DMS79 treated with DMSO at 0.1 percent for 48 hours (cell line): ENCODE measurements around the gene SHROOM2.
"Not testable (repeated sequence)": the region's sequence is repeated elsewhere in the genome, so short reads cannot be mapped to it uniquely, and the experiment has no call there.

Experiments used
- DNase-seq: peaks from one replicate; lab custom pipeline; 2025; lab: John Stamatoyannopoulos, UW

The SHROOM2 gene

DNA sequence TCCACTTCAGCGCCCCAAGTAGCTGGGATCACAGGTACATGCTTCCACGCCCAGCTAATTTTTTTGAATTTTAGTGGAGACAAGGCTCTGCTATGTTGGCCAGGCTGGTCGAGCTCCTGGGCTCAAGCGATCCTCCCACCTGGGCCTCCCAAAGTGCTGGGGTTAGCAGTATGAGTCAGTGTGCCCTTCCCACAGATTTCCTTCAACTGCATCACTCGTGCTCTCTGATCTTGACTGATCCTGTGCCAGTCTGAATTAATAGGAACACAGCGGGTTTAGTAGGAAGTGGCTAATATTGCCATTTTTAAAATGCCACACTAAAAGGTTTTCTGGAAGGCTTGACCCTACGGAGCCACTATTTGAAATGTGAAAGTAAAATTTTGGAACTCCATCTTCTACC is 4.3 kb upstream of the SHROOM2 start:
- no peak for DNase-seq

DNA sequence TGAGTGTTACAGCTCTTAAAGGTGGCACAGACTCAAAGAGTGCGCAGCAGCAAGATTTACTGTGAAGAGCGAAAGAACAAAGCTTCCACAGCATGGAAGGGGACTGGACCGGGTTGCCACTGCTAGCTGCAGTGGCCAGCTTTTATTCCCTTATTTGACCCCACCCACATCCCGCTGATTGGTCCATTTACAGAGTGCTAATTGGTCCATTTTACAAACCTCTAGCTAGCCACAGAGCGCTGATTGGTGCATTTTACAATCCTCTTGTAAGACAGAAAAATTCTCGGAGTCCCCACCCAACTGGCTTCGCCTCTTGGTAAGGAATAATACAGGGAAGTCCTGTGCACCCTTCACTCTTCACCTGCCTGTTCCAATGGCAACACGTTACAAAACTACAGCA is 1.9 kb upstream of the SHROOM2 start:
- DNase-seq, result no peak

DNA sequence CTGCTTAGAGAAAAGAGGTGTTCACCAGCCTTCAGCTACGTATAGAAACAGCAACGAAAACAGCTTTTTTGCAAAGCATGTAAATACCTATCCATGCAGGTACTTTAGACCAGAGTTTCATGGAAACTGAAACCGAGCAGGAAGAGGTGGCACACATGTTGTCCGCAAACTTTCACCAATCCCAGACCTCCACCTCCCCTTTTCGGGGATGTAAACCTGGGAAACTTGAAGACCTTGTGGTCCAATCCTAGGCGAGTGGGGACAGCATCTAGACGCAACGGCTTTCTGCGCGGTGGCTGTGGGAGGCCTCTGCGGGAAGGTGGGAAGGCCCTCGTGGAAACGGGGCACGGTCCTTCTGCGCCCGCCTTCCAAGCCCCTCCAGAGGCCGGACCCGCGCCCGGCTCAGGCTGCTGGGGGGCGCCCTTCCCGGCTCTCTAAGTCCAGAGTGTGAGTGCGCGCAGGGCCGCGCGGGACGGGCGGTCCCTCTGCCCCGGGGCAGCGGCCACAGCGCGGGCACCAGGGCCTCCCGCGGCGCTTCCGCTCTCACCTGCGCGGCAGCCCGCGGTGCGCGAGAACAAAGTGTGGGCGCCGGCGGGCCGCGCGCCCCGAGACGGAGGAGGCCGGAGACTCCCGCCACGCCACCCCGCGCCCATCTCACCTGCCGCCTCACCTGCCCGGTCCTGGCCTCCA is 830 bp upstream of the SHROOM2 start:
- DNase-seq, result no peak

DNA sequence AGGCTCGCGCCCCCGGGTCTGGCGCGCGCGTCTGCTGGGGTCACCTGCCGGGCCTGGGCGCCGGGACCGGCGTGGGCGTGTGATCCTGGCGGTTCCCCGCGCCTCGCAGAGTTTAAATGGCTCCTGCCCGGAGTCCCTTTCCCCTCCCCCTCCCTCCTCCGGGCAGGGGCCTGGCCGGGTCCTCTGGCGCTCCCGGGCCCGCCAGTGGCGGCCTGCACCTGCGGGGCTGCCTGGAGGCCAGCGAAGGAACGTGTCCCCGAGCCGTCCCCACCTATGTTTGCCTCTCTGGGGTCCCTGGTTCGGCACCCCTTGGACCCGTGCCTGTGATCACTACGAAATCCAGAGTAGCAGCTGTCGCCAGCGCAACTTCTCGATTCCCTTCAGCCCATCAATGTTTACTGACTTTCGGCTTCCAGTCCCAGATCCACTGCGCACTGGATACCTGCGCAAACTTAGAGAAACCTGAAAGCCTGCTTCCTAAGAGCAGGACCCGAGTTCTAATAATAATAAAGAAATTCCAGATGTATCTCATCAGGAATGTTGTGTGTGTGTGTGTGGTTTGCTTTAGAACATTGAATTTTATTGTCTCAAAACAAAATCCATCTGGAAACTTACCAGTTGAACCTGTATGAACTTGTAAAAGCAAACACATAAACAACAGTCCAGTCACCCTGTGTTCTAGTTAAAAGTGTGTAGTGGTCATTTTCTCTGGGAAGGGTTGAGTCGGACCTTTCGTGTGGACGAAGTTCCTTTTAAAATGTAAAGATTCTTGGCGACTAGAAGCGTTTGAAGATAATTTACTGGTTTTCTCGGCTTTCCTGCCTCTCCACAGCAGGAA is 788 bp downstream of the SHROOM2 start:
- no peak for DNase-seq

DNA sequence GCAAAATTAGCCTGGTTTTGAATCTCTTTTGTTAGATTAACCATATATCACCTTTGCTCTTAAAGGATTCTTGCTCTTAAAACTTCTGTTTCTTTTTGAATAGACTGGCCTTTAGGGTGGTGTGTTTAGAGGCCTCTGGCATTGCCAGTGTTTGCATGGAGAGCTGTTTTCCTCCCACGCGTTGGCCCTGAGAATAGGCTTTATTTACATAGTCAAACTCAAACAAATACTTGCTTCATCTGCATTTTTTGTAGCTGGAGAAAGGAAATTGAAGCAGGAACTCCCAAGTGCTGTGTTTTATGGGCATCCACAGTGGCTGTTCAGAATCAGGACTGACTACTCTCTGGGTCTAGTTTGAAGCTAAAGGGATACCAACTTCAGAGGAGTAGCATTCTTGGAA is 2.7 kb downstream of the SHROOM2 start:
- DNase-seq, result no peak

DNA sequence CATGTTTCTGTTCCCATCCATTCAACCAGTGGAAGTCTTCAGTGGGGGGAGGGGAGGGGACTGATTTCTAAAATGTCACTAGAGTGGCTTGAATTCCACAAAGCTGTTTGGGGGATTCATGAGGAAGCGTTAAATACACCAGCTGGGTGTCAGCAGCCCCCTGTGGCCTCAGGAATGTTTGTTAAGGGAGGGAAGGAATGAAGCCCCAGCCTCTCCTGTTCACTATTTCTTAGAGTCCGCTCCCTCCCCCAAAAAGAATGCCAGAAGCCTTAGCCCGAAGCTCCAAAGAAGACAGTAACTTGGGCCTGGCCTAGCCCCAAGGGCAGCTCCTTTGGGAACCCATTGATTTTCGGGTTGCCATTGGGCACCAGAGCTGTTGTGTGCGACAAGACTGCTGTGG is 3.3 kb downstream of the SHROOM2 start:
- DNase-seq, result no peak

DNA sequence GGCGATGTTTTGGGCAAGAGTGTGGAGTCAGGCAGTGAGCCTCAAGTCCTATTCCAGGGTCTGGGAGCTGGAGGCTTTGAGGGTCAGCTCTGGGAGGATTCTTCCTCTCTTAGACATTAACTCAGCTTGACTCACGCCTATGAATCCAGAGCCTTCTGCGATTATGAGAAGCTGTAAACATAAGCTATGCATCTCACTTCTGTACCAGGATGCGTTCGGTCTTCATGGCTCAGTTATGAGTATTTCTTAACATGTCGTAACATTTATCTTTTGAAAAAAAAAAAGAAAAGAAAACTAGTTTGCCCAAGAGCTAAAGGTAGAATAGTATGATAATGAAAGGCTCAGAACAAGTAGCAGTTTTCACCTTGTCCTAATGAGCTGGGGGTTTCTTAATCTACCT is 4.6 kb downstream of the SHROOM2 start:
- DNase-seq, result no peak

DNA sequence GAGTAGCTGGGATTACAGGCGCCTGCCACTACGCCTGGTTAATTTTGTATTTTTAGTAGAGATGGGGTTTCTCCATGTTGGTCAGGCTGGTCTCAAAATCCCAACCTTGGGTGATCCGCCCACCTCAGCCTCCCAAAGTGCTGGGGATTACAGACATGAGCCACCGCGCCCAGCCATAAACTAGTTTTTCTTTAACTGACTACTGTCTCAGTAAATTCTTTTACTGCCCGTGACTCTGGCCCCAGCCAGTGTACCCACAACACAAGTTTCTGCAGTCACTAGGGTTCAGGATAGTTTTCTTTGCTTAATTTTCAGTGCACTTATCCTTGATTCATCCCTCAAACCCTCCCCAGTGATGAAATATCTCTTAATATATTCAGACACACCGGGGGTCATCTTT is 8.3 kb downstream of the SHROOM2 start:
- DNase-seq, result no peak

DNA sequence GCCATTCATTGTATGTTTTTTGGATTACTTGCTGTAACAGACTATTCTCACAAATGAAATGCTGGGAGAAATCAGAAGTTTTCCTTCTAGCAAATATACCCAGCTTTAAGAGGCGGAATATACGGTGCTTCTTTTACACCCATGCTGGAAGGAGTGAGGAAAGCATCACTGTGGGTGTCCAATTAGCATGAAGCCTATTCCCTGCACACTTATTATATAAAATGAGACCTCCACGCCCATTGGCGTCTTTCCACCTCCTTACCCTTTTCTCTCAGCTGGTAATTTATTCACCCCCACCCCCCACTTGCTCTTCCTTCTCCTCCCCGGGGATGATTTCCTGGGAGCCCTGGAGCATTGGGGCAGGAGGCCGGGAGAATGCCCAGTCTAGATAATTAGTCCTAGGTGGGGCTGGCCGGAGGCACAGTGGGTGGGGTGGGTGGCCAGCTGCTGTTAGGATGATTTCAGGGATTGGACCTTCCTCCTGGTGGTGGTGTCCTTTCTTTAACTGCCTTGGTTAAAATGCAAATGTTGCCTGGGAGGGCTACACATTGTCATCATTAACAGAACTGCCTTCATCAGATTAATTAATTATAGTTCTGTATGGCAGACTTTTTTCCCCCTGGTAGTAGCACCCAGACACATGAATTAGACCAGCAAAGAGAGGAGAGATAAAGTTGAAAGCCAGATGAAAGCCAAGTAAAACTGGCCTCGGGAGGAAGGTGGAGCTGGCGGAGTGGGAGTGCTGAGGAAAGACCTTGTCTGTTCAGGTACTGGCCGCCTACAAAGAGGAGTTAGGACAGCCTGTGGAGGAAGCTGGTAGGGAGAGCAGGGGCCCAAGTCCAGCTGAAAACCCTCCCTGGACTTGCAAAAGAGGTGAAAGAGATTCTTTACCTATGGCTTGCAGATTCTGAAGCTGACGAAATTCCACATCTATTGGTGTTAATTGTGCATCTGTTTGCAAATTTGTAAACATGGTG is 11.4 kb downstream of the SHROOM2 start:
- DNase-seq, result no peak

DNA sequence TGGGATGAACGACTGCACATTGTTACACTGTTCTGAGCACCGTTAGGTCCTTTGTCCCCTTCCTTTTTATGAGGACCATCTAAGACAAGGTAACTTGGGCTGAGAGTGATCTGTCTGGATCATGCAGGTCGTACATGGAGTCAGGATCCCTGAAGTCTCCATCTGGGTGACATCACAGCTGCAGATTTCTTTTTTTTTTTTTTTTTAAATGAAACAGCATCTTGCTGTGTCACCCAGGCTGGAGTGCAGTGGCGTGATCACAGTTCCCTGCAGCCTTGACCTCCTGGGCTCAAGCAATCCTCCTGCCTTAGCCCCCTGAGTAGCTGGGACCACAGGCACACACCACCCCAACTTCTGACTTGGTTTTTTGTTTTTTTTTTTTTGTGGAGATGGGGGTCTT is 16.5 kb downstream of the SHROOM2 start:
- DNase-seq, result no peak

DNA sequence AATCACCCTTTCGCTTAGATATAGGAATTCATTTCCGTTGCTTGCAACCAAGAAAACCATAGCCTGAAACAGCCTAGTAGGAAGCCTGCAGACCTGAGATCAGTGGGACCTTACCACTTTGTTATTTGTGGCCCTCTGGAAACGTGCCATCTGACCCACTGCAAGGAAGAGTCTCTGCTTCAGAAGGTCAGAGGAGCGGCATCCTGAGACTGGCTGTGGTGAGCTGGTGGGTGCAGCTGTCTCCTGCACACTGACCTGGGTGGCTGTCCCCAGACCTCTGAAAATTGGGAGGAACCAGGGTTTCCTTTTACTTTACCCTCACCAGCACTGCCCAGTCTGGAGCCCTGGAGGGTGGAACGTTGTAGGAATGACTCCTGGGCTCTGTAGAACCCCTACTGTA is 18.2 kb downstream of the SHROOM2 start:
- no peak for DNase-seq

DNA sequence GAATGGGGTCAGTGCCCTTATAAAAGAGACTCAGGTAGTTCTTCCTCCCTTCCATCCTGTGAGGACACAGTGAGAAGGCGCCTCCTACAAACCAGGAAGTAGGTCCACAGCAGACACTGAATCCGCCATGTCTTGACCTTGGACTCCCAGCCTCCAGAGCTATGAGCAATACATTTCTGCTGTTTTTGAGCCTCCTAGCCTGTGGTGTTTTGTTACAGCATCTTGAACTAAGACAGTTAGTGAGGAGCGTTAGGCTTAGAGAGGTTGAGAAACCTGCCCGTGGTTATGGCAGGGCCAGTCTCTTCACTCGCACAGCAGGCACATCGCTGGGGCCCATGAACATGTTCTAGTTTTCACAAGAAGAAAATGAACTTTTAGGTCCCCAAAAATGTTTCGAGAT is 19.7 kb downstream of the SHROOM2 start:
- no peak for DNase-seq

DNA sequence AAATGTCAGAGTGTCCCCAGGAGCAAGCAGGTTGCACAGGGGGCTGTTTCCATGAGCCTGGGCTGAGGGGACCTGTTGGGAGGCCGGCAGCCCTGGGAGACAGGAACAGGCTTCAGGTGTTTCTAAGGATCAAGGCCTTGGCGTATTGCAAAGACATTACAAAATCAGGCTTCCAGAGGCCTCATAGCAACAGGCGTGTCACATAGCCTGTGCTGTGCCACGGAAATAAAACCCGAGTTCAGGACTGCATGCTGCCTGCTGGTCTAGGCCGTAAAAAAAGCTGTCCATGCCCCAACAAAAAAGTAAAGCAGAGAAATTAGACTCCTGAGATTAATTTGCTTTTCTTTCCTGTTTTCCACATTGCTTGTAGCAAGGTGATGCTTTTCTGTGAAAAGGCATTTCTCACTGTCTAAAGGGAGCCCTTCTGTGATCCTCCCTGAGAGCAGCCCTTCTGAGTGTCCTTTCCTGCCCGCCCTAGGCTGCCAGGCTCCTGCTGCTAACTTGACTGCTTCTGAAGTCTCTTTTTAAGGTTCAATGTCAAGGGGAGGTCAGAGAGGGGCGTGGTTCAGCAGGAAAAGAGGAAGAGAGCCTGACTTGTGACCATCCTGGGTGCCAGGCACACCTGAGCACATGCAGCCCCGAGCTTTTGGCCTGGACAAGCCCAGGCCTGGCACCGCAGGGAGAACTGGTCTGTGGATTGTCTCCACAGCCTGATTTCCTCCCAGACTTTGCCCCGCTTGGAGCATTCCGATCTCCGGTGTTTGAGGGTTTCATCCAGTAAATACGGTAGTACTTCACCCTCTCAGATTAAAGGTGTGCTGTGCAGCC is 21.3 kb downstream of the SHROOM2 start:
- no peak for DNase-seq

DNA sequence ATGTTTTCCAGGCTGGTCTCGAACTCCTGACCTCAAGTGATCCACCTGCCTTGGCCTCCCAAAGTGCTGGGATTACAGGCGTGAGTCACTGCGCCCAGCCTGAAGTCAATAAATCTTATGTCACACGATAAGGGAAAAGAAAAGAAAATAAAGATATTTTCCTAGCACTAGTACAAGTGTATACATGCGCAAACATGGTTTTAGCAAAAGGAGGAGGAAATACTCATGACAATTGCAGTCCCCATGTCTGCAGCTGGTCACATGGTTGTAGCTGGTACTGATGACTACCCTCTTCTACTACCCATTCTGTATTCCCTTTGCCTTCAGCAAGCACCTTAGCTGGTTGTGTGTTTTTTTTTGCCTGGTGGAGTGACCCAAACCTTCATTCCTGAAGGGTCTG is 23.6 kb downstream of the SHROOM2 start:
- not testable (repeated sequence) for DNase-seq

DNA sequence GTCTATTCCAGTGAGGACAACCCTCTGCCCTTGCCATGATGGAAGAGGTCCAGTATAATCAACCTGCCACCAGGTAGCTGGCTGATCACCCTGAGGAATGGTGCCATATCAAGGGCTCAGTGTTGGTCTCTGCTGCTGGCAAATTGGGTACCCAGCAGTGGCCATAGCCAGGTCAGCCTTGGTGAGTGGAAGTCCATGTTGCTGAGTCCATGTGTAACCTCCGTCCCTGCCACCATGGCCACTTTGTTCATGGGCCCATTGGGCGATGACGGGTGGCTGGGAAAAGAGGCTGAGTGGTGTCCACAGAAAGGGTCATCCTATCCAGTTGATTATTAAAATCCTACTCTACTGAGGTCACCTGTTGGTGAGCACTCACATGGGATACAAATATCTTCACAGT is 24.9 kb downstream of the SHROOM2 start:
- DNase-seq, result not testable (repeated sequence)

DNA sequence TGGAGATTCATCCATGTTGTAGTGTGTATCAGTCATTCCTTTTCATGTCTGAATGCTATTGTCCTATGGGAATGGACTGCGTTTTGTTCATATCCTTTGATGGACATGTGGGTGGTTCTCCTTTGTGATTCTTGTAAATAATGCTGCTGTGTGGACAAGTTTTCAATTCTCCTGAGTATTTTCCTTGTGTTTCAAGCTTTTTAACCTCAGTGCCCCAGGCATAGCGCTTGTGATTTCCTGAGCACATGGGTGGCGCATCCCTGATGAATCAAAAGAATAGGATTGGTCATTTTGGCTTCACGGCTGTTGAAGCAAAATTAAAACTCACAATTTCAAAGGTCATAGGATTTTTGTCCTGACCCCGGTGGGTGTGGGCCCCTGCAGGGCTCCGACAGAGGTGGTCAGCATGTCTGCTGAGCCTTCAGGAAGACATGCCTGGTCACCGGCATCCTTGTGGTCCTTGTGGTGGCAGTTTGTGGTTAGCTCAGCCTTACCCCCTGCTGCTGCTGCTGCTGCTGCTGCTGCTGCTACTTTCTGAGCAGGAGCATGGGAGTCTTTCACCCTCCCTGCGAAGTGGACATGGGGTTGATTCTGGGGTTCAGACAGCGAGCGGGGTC is 30.0 kb downstream of the SHROOM2 start:
- DNase-seq, result no peak

DNA sequence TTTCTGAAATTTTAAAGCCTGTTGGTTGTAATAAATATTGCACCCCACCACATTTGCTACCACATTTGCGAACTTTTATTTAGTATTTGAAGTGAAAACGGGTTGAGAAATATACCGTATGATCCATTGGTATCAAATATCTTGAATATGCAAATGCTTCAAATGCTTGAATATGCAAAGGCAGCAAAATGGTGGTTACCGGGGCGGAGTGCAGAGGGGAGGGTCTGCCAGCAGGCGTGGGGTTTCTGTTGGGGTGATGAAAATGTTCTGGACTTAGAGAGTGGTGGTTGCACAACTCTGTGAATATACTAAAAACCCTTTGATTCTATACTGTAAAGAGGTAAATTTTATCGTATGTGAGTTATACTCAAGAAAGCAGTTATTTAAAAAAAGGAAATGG is 35.3 kb downstream of the SHROOM2 start:
- no peak for DNase-seq

DNA sequence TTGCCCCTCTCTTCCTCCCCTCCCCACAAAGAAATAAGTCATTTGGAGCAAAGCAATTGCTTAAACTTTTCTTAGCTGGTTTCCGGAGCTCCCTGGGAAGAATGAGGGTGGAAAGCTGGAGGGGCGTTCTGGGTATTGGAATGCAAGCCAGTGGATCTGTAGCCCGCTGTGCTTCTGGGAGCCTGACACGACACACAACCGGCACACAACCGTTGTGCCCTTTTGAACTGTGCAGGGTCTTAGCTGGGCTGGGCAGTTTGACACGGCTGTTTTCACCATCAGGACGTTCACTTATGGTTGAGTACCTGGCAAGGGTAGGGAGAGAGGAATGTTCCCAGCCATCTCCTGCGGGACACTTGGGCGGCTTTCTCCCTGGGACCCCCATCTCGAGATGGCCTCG is 38.3 kb downstream of the SHROOM2 start:
- no peak for DNase-seq

DNA sequence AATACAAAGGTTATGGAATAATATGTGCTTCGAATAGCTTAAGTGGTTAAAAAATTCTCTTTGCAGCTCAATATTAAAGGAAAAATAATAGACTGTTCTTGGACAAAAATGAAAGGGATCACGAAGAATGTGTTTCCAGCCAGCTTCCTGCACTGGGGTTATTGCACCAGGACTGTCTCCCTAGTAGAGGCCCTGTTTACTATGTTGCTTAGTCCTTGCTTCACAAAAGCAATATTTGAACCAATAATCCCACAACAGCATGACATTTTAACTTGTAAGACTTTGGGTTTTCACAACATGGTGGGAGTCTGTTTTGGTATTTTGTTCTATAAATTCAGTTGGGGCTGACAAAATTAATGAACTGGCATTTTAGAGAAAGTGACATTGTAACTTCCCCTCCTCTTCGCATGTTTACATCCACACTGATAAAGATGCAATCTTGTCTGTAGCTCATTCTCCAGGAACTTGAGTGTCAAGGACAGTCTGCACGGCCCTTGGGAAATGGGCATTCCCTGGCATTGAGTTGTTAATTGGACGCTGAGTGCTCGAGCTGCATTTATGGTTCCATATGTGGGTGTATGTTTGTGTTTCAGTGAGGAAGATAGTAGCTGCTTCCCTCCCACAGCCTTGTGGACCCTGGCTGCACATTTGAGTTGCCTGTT is 39.0 kb downstream of the SHROOM2 start:
- DNase-seq, result no peak

DNA sequence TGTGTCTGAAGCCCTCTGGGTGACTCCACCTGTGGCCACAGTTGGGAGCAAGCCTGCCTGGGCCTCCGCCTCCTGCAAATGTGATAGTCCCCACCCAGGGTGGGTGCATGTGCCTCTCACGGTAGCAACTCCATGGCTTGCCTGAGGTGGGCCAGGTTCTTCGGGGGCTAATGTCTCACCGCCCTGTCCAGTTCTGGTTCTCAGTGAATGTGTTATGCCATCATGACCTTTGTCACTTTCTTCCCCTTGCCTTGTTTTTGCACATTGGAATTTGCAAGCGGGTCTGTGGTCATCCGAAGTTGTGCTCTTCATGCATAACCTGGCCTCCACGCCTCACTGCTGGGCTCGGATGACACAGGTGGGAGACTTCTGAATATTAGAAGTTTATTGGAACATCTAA is 39.7 kb downstream of the SHROOM2 start:
- no peak for DNase-seq
